Uterus (tissue), 2 donors: ENCODE measurements around the gene DDAH2.
A peak's percentile ranks its signal among the peaks of the same experiment; 100 is the strongest.

ENCODE experiments used
- CTCF ChIP-seq, 4 experiments: fragments of 200-600 bp in 2 of 4; fragments of 450-650 bp in 2 of 4; sonication (generic) in 2 of 4; IDR thresholded peaks; one replicate each; pipeline ENCODE4 v1.5.1; 2016 to 2019; ENCODE audit warnings: antibody characterized with exemption in 4 of 4, mild to moderate bottlenecking in 2 of 4, moderate library complexity in 1 of 4
- POLR2A ChIP-seq, 2 donors: fragments of 450-650 bp; IDR thresholded peaks; one replicate each; pipeline ENCODE4 v1.6.1; 2016; ENCODE audit warnings: antibody characterized with exemption in 2 of 2, mild to moderate bottlenecking in 1 of 2, moderate library complexity in 1 of 2

- TF ChIP-seq CTCF (IDR thresholded peaks at IDR 0.05) = peak in 1 of 4 experiments; percentile 3
- TF ChIP-seq POLR2A (IDR thresholded peaks at IDR 0.05) = no peak
Observed at GRCh38 chr6:31765910-31766794, 37.1 kb upstream of the DDAH2 start.
